Effector memory CD4-positive, alpha-beta T cell (primary cell): ENCODE results near the gene ABAT.

ENCODE experiments used
- DNase-seq, 3 donors: peaks; one replicate each; pipeline ENCODE4 v3.0.0-alpha.2; 2020
- H3K27ac ChIP-seq: 2 replicates; pipeline ENCODE4 v1.7.0; 2013; ENCODE audit warnings: mild to moderate bottlenecking, low read length, moderate library complexity; ENCODE audit not compliant: insufficient read depth, poor library complexity, severe bottlenecking
- H3K27me3 ChIP-seq: replicated peaks from 2 replicates; pipeline ENCODE4 v1.7.0; 2013; ENCODE audit warnings: mild to moderate bottlenecking, low read length; ENCODE audit not compliant: insufficient read depth, control insufficient read depth, poor library complexity, severe bottlenecking
- H3K36me3 ChIP-seq: 2 replicates; pipeline ENCODE4 v1.7.0; 2013; ENCODE audit warnings: mild to moderate bottlenecking, low read length, moderate library complexity; ENCODE audit not compliant: control insufficient read depth, insufficient read depth
- H3K4me1 ChIP-seq: 2 replicates; pipeline ENCODE4 v1.7.0; 2013; ENCODE audit warnings: low read length, mild to moderate bottlenecking; ENCODE audit not compliant: control insufficient read depth, insufficient read depth, poor library complexity, severe bottlenecking
- H3K4me3 ChIP-seq: 2 replicates; pipeline ENCODE4 v1.7.0; 2013; ENCODE audit warnings: low read length, low read depth, mild to moderate bottlenecking; ENCODE audit not compliant: insufficient read depth, poor library complexity, severe bottlenecking
- H3K9me3 ChIP-seq: 2 replicates; pipeline ENCODE4 v1.7.0; 2013; ENCODE audit warnings: mild to moderate bottlenecking, low read length, moderate library complexity; ENCODE audit not compliant: control insufficient read depth

Gene ABAT

GRCh38 chr16:8679151-8679550 is 4.7 kb downstream of the ABAT start:
- Histone ChIP-seq H3K4me1 (peaks cover 13% of the 10 kb centered on the region), H3K36me3 (no peaks in the 10 kb centered on the region), H3K27ac (no peak overlapping the region), H3K27me3 (no peaks in the 10 kb centered on the region), H3K9me3 (no peaks in the 10 kb centered on the region), H3K4me3 (no peak overlapping the region)
- no peak for DNase-seq

GRCh38 chr16:8682551-8683259 is 8.3 kb downstream of the ABAT start:
- no peaks in the 10 kb centered on the region for H3K4me1 ChIP-seq
- H3K27me3 ChIP-seq, result no peaks in the 10 kb centered on the region
- DNase-seq, result no peak
- no peak overlapping the region for H3K4me3 ChIP-seq
- H3K27ac ChIP-seq, result no peak overlapping the region
- H3K9me3 ChIP-seq, result no peaks in the 10 kb centered on the region
- H3K36me3 ChIP-seq, result no peaks in the 10 kb centered on the region

- Histone ChIP-seq H3K4me1 (no peaks in the 10 kb centered on the region), H3K9me3 (no peaks in the 10 kb centered on the region), H3K36me3 (no peaks in the 10 kb centered on the region), H3K4me3 (no peak overlapping the region), H3K27ac (no peak overlapping the region), H3K27me3 (no peaks in the 10 kb centered on the region)
- no peak for DNase-seq
Measured at GRCh38 chr16:8683640-8684039, 9.2 kb downstream of the ABAT start.

DNA sequence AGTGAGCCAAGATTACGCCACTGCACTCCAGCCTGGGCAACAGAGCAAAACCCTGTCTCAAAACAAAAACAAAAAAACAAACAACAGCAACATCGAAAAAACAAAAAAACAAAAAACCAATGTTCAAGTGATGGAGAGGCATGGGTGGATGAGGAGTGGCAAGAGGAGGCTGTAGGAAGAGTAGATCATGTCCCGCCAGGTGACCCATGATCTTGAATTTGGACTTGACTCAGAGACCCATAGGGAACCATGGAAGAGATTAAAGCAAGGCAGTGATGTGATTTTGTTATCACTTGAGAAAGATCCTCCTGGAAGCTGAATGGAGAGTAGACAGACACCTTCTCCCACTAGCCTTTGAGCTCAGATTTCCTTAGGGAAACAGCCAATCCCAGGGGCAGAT is 11.2 kb downstream of the ABAT start:
- no peaks in the 10 kb centered on the region for H3K27me3 ChIP-seq
- no peaks in the 10 kb centered on the region for H3K4me1 ChIP-seq
- H3K4me3 ChIP-seq, result no peak overlapping the region
- no peak overlapping the region for H3K27ac ChIP-seq
- DNase-seq, result no peak
- H3K36me3 ChIP-seq, result no peaks in the 10 kb centered on the region
- peaks cover 6% of the 10 kb centered on the region for H3K9me3 ChIP-seq

GRCh38 chr16:8686031-8686621 is 11.7 kb downstream of the ABAT start:
- peaks cover 6% of the 10 kb centered on the region for H3K9me3 ChIP-seq
- no peaks in the 10 kb centered on the region for H3K4me1 ChIP-seq
- no peak overlapping the region for H3K27ac ChIP-seq
- H3K27me3 ChIP-seq, result no peaks in the 10 kb centered on the region
- no peak overlapping the region for H3K4me3 ChIP-seq
- H3K36me3 ChIP-seq, result no peaks in the 10 kb centered on the region
- no peak for DNase-seq

DNA sequence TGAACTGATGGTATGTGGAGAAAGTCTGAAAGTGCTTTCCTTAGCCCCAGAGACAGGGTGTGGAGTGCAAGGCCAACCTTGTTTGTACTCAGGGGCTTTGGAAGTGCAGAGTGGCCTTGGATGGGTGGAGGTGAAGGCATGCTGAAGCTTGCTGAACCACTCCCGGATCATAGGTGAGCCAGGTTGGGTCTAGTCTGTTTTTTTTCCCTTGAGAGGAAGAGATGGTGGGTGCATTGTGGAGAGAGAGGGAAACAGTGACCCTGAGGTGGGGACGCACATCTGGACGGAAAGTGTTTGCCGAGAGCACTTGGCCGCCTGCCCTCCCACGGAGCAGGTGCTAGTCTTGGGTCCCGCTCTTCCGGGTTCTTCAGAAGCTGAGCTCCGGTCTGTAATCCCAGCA is 12.5 kb downstream of the ABAT start:
- no peaks in the 10 kb centered on the region for H3K4me1 ChIP-seq
- no peak overlapping the region for H3K27ac ChIP-seq
- no peak for DNase-seq
- peaks cover 6% of the 10 kb centered on the region for H3K9me3 ChIP-seq
- no peak overlapping the region for H3K4me3 ChIP-seq
- no peaks in the 10 kb centered on the region for H3K36me3 ChIP-seq
- H3K27me3 ChIP-seq, result no peaks in the 10 kb centered on the region

DNA sequence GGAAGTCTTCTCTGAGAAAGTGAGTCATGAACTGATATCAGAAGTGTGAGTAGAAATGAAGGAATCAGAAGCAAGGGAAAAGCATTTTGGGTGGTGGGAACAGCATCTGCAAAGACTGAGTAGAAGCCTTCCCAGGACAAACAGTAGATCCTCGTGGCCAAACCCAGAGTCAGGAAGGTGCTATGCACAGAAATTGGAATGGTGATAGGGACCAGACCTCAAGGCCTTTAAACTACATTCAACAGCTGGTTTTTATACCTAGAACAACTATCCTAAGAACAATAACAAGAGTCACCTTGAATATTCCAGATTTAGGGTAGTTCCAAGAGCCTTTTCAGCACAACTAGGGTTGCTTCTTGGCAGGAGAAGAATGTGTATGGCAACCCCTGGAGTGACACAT is 15.3 kb downstream of the ABAT start:
- no peak for DNase-seq
- Histone ChIP-seq H3K27ac (no peak overlapping the region), H3K9me3 (peaks cover 6% of the 10 kb centered on the region), H3K4me3 (no peak overlapping the region), H3K27me3 (no peaks in the 10 kb centered on the region), H3K4me1 (no peaks in the 10 kb centered on the region), H3K36me3 (no peaks in the 10 kb centered on the region)

DNA sequence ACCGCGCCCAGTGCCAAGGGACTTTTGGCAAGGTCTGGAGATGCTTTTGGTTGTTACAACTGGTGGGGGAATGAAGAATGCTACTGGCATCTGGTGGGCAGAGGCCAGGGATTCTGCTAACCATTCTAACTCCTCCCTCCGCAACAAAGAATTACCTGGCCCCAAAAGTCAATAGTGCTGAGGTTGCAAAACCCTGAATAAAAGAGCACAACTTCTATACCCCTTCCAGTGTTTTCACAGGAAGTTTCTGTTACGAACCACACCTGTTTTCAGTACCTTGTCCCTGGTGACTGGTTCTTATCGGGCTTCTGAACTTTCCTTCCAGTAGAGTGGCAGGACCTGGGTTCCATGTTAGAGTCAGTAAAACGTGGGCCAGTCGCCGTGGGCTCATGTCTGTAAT is 17.3 kb downstream of the ABAT start:
- H3K9me3 ChIP-seq, result peaks cover 6% of the 10 kb centered on the region
- DNase-seq, result no peak
- no peaks in the 10 kb centered on the region for H3K4me1 ChIP-seq
- H3K36me3 ChIP-seq, result no peaks in the 10 kb centered on the region
- H3K4me3 ChIP-seq, result no peak overlapping the region
- H3K27ac ChIP-seq, result no peak overlapping the region
- no peaks in the 10 kb centered on the region for H3K27me3 ChIP-seq

DNA sequence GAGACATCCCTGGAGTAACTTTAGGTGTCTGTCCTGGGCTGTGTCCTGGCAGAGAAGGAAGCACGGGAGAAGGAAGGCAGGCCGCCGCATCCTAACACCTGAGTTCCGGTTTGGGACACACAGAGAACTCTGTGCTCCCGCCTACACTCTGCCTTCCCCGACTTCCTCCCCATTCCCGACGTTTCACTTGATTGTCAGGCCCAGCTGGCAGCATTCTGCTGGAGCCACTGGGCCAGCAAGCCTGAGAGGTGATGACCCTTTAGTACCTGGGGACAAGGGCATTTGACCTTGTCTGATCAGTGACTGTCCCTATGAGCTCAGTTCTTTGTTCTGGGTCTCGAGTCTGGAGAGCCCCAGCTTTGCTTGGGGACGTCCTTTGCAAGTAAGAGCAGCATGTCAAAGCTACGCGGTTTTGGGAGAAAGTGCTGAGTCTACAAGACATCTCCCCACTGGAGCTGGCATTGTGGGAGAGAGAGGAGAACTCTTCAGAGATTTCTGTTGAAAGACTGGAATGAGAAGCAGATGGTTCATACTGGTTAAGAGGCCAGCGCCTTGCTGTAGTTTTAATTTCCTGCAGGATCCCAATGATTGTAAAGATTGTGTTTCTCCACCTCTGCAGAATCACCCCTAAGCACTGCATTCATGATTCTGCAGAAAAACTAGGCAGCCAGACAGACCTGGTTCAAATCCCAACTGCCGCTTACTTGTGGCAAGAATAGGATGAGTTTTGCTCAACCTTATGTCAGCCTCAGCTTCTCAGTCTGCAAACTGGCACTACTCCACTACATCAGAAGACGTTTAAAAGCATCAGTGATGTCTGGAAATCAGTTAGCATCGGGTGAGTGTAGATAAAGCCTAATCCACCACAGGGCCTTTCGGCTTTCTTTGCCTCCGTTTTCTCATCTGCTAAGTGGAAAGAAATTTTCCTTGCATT is 20.6 kb downstream of the ABAT start:
- no peak overlapping the region for H3K4me3 ChIP-seq
- H3K27ac ChIP-seq, result no peak overlapping the region
- no peak for DNase-seq
- no peaks in the 10 kb centered on the region for H3K4me1 ChIP-seq
- H3K27me3 ChIP-seq, result no peaks in the 10 kb centered on the region
- no peaks in the 10 kb centered on the region for H3K36me3 ChIP-seq
- H3K9me3 ChIP-seq, result peaks cover 2% of the 10 kb centered on the region

DNA sequence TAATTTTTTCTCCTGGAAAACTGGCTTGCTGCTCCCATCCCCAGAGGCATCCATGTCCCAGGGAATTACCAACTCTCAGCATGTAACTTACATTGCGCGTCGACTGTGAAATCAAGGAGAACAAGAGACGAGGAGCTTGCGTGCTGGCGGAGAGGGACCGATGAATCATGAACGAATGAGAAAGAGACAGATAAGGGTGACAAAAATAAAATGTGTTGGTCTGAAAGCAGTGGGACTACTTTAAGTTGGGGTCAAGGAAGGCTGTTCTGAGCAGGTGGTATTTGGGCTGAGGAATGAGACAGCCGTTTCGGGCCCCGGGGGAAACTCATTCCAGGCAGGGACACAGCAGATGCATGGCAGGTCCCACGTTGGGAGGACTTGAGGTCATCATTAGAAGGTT is 22.5 kb downstream of the ABAT start:
- Histone ChIP-seq H3K36me3 (no peaks in the 10 kb centered on the region), H3K4me1 (no peaks in the 10 kb centered on the region), H3K4me3 (no peak overlapping the region), H3K27me3 (no peaks in the 10 kb centered on the region), H3K27ac (no peak overlapping the region), H3K9me3 (no peaks in the 10 kb centered on the region)
- DNase-seq, result no peak
